ENCODE measurements around the gene SPATA1.
A peak's percentile ranks its signal among the peaks of the same experiment; 100 is the strongest.

The SPATA1 gene

GRCh38 chr1:84506002-84506728 is at the start of gene SPATA1, which contains the start of gene GNG5:
SPATA1 (plus strand) TSS chr1:84506386; CDS start chr1:84516360, 9,974 bp downstream.
GNG5 (minus strand) TSS chr1:84506581; CDS start chr1:84506091, 490 bp downstream.
- peak within 1 kb of the TSS; percentile 95 for H3K4me3 ChIP-seq (ENCODE audit: low read depth, low read length)

GRCh38 chr1:84462118-84462517 is 44.1 kb upstream of the SPATA1 start:
- H3K4me3 ChIP-seq (ENCODE audit: low read depth, low read length), result no peak overlapping the region
- no peak for TF ChIP-seq CTCF (IDR thresholded peaks at IDR 0.05; ENCODE audit: borderline replicate concordance, insufficient read depth, low read depth, low read length)

More at GRCh38 chr1:84506002-84506728, at the start of gene SPATA1, which contains the start of gene GNG5:
- no peak for TF ChIP-seq CTCF (IDR thresholded peaks at IDR 0.05; ENCODE audit: borderline replicate concordance, insufficient read depth, low read depth, low read length)

- H3K4me3 ChIP-seq (ENCODE audit: low read depth, low read length), result no peak overlapping the region
- no peak for TF ChIP-seq CTCF (IDR thresholded peaks at IDR 0.05; ENCODE audit: borderline replicate concordance, insufficient read depth, low read depth, low read length)
Measured at GRCh38 chr1:84467298-84467697, 38.9 kb upstream of the SPATA1 start.

GRCh38 chr1:84476225-84476624 is 30.0 kb upstream of the SPATA1 start:
- no peak for TF ChIP-seq CTCF (IDR thresholded peaks at IDR 0.05; ENCODE audit: borderline replicate concordance, insufficient read depth, low read depth, low read length)
- H3K4me3 ChIP-seq (ENCODE audit: low read depth, low read length), result no peak overlapping the region

GRCh38 chr1:84478876-84479868 is 27.0 kb upstream of the SPATA1 start, which contains the start of gene RPF1:
RPF1 (plus strand) TSS chr1:84479266; CDS start chr1:84479282, 16 bp downstream.
- TF ChIP-seq CTCF (IDR thresholded peaks at IDR 0.05; ENCODE audit: borderline replicate concordance, insufficient read depth, low read depth, low read length), result no peak

GRCh38 chr1:84479998-84480397 is 26.2 kb upstream of the SPATA1 start:
- H3K4me3 ChIP-seq (ENCODE audit: low read depth, low read length), result peak overlapping the region; percentile 59
- no peak for TF ChIP-seq CTCF (IDR thresholded peaks at IDR 0.05; ENCODE audit: borderline replicate concordance, insufficient read depth, low read depth, low read length)

More at GRCh38 chr1:84478876-84479868, 27.0 kb upstream of the SPATA1 start, which contains the start of gene RPF1:
- peak within 1 kb of the TSS; percentile 59 for H3K4me3 ChIP-seq (ENCODE audit: low read depth, low read length)

Data from GM12875 (cell line).